ENCODE data around the gene SRSF8. TPM values are rescaled to one million over a fixed set of nuclear protein-coding genes. Genes with fewer than 3 reads are reported as not detected.
"Not testable (repeated sequence)": the region's sequence is repeated elsewhere in the genome, so short reads cannot be mapped to it uniquely, and the experiment has no call there.

SRSF8 gene
- total RNA-seq, 1 donor from 2014 or later, result 35.1 TPM

DNA sequence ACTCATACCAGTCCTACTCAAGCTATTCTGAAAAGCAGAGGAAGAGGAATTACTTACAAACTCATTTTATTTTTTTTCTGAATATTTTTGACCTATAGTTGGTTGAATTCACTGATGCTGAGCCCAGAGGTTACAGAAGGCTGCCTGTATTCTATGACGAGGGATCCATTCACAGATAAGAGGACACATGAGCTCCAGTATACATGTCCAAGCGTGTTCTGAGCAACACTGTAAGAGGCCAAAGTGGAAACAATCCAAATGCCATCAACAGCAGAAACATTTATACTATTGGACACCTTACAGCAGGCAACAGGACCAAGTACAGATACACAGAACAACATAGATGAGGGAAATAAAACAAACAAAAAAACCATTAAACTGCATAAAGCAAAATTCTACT is 31.4 kb upstream of the SRSF8 start:
- TF ChIP-seq, protein P1, sequence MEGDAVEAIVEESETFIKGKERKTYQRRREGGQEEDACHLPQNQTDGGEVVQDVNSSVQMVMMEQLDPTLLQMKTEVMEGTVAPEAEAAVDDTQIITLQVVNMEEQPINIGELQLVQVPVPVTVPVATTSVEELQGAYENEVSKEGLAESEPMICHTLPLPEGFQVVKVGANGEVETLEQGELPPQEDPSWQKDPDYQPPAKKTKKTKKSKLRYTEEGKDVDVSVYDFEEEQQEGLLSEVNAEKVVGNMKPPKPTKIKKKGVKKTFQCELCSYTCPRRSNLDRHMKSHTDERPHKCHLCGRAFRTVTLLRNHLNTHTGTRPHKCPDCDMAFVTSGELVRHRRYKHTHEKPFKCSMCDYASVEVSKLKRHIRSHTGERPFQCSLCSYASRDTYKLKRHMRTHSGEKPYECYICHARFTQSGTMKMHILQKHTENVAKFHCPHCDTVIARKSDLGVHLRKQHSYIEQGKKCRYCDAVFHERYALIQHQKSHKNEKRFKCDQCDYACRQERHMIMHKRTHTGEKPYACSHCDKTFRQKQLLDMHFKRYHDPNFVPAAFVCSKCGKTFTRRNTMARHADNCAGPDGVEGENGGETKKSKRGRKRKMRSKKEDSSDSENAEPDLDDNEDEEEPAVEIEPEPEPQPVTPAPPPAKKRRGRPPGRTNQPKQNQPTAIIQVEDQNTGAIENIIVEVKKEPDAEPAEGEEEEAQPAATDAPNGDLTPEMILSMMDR (IDR thresholded peaks at IDR 0.05), result no peak
- TF ChIP-seq POLR2A (IDR thresholded peaks at IDR 0.05), result no peak
- TF ChIP-seq POLR2AphosphoS5 (IDR thresholded peaks at IDR 0.05; ENCODE audit: insufficient read depth in 1 of 2, low read depth in 1 of 2), result no peak
- H3K27me3 ChIP-seq, result no peaks in the 10 kb centered on the region
- no peaks in the 10 kb centered on the region for H3K36me3 ChIP-seq
- H3K4me3 ChIP-seq, result no peak overlapping the region
- intact Hi-C loops (cut with DNase I), result no loop called here
- DNase-seq (ENCODE audit: extremely low spot score in 2 of 2), result no peak
- no peaks in the 10 kb centered on the region for H3K9me3 ChIP-seq
- H3K4me1 ChIP-seq, result no peaks in the 10 kb centered on the region
- no peak overlapping the region for H3K27ac ChIP-seq

- H3K27ac ChIP-seq; H3K36me3 ChIP-seq; H3K4me1 ChIP-seq; H3K27me3 ChIP-seq; intact Hi-C loops (cut with DNase I); DNase-seq (ENCODE audit: extremely low spot score in 2 of 2); H3K9me3 ChIP-seq: not testable (repeated sequence)
- H3K4me3 ChIP-seq, result peak overlapping the region; percentile 36 to 38
Observed at GRCh38 chr11:95037356-95038035, 29.2 kb upstream of the SRSF8 start.

DNA sequence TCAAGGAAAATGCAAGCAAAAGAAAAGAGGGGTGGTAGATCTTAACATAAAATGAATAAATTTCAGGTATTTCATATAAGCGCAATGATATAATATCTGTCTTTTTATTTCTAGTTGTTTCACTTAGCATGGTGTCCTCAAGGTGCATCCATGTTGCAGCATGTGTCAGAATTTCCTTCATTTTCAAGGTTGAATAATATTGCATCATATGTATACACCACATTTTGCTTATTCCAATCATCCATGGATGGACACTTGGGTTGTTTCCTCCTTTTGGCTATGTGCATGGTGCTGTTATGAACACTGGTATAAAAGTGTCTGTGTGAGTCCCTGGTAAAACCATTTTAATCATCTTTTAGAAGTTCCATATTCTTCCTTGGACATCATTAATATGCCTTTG is 24.5 kb upstream of the SRSF8 start:
- no peaks in the 10 kb centered on the region for H3K4me1 ChIP-seq
- DNase-seq (ENCODE audit: extremely low spot score in 2 of 2), result no peak
- no peak overlapping the region for H3K4me3 ChIP-seq
- H3K36me3 ChIP-seq, result no peaks in the 10 kb centered on the region
- H3K27me3 ChIP-seq, result no peaks in the 10 kb centered on the region
- intact Hi-C loops (cut with DNase I), result no loop called here
- H3K27ac ChIP-seq, result no peak overlapping the region
- no peak for TF ChIP-seq POLR2A (IDR thresholded peaks at IDR 0.05)
- H3K9me3 ChIP-seq, result no peaks in the 10 kb centered on the region

DNA sequence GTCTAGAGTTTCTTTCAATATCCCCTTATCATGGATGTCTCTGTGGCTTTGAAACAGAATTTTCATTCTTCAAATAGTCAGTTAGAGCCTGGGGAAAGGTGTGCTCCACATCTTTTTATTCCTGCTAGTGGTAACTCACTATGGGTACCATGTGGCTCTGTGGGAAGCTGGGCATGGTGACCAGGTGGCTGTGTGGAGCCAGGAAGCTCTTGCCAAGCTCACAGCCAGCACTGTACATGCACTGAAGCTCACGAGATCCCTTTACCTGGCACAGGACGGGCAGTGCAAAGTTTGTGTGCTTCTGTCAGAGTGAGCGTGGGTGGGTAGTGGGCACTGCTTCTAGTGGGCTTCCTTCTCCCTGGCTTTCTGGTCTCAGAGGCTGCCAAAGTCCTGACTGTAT is 23.8 kb upstream of the SRSF8 start:
- Histone ChIP-seq H3K36me3 (no peaks in the 10 kb centered on the region), H3K4me1 (no peaks in the 10 kb centered on the region), H3K27me3 (no peaks in the 10 kb centered on the region), H3K4me3 (no peak overlapping the region), H3K27ac (no peak overlapping the region), H3K9me3 (no peaks in the 10 kb centered on the region)
- TF ChIP-seq POLR2AphosphoS5 (IDR thresholded peaks at IDR 0.05; ENCODE audit: insufficient read depth in 1 of 2, low read depth in 1 of 2) (no peak), POLR2A (IDR thresholded peaks at IDR 0.05) (no peak)
- TF ChIP-seq, protein P1 (IDR thresholded peaks at IDR 0.05), result no peak
- intact Hi-C loops (cut with DNase I), result no loop called here
- DNase-seq (ENCODE audit: extremely low spot score in 2 of 2), result no peak

GRCh38 chr11:95044010-95044409 is 22.7 kb upstream of the SRSF8 start:
- no peak overlapping the region for H3K4me3 ChIP-seq
- no peak for TF ChIP-seq POLR2AphosphoS5 (IDR thresholded peaks at IDR 0.05; ENCODE audit: insufficient read depth in 1 of 2, low read depth in 1 of 2)
- no peak for TF ChIP-seq POLR2A (IDR thresholded peaks at IDR 0.05)
- TF ChIP-seq, protein P1 (IDR thresholded peaks at IDR 0.05), result no peak
- intact Hi-C loops (cut with DNase I), result no loop called here
- DNase-seq (ENCODE audit: extremely low spot score in 2 of 2), result no peak
- no peaks in the 10 kb centered on the region for H3K27me3 ChIP-seq
- H3K36me3 ChIP-seq, result no peaks in the 10 kb centered on the region
- H3K27ac ChIP-seq, result no peak overlapping the region
- no peaks in the 10 kb centered on the region for H3K4me1 ChIP-seq
- H3K9me3 ChIP-seq, result no peaks in the 10 kb centered on the region

DNA sequence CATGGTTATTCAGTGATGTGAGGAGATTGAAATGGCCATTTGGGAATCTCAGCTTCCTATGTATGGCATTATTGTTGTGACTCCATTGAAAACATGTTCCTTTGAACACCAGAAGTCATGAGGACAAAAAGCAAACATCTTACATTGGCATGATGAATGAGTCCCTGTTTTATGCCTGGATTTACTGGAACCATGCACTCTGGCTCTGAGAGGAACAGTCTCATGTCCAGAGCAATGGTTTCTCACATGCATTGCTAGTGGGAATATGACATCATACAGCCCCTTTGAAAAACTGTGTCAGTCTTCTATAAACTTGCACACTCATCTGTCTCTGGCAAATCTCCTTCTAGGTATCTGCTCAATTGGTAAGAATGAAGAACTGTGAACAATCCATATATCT is 20.9 kb upstream of the SRSF8 start:
- Histone ChIP-seq H3K36me3 (no peaks in the 10 kb centered on the region), H3K4me1 (no peaks in the 10 kb centered on the region), H3K4me3 (no peak overlapping the region), H3K27me3 (no peaks in the 10 kb centered on the region), H3K9me3 (no peaks in the 10 kb centered on the region), H3K27ac (no peak overlapping the region)
- TF ChIP-seq POLR2AphosphoS5 (IDR thresholded peaks at IDR 0.05; ENCODE audit: insufficient read depth in 1 of 2, low read depth in 1 of 2) (no peak), POLR2A (IDR thresholded peaks at IDR 0.05) (no peak)
- TF ChIP-seq, protein P1 (IDR thresholded peaks at IDR 0.05), result no peak
- intact Hi-C loops (cut with DNase I), result no loop called here
- no peak for DNase-seq (ENCODE audit: extremely low spot score in 2 of 2)

- H3K4me1 ChIP-seq; H3K36me3 ChIP-seq; H3K9me3 ChIP-seq; DNase-seq (ENCODE audit: extremely low spot score in 2 of 2); H3K27me3 ChIP-seq; intact Hi-C loops (cut with DNase I); H3K27ac ChIP-seq; H3K4me3 ChIP-seq: not testable (repeated sequence)
Observed at GRCh38 chr11:95049122-95049521, 17.6 kb upstream of the SRSF8 start, which contains the start of gene KDM4F. KDM4F (plus strand) TSS chr11:95049422.

Measured in vagina (tissue), 2 donors.